HuH-7.5 (cell line): ENCODE data around the gene MTHFD1.

ENCODE experiments used
- DNase-seq: peaks from one replicate; pipeline ENCODE4 v3.0.0; 2011; ENCODE audit warnings: low spot score

Gene MTHFD1

DNA sequence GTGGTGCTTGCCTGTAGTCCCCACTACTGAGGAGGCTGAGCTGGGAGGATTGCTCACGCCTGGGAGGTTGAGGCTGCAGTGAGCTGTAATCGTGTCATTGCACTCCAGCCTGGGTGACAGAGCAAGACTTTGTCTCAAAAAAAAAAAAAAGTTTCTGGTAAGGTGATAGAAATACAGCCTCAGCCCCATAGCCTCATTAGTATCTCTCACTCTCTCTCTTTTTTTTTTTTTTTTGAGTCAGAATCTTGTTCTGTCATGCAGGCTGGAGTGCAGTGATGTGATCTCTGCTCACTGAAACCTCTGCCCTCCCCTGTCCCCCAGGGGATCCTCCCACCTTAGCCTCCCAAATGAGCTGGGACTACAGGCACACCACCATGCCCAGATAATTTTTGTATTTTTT, 19.2 kb downstream of the MTHFD1 start:
- DNase-seq: no peak

GRCh38 chr14:64409126-64409920, 21.2 kb downstream of the MTHFD1 start:
- DNase-seq: no peak

DNA sequence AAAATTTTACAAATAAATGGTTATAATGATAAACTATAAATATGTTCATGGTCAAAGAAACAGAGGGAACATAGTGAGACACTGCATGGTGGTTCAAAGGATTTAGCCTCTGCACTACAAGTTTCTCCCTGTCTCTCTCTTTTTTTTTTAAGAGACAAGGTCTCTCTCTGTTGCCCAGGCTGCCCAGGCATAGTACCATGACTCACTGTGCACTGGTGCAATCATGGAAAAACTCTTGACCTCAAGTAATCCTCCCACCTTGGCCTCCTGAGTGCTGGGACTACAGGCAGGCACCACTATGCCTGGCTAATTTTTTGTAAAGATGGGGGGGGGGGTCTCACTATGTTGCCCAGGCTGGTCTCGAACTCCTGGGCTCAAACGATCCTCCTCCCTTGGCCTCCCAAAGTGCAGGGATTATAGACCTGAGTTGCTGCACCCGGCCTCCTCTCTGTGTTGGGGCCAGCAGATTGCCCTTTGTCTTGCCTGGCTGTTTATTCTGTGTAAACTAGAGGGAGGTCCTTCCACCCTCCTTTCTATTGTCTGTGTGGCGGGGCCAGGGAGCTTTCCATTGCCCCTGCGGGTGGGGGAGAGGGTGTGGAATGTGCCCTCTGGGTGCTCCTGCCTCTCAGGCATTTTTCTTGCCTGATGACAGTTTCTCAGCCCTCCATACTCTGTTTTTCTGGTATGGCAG, 22.1 kb downstream of the MTHFD1 start:
- DNase-seq: no peak

DNA sequence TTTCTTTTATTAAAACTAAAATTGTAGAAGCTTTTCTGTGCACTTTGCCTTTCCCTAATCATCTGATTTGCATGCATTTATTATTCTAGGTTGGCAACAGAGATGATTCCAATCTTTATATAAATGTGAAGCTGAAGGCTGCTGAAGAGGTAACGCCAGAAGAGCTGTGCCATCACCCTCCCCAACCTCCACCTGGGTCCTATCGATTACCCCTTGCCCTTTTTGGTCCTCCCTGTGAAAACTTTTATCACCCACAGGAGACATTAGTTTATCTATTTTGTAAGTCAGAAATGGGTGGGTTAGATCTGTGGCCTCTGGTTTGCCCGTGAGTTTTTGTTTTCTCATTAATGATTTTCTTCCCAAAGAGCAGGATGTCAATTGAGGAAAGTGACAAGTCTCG, 22.8 kb downstream of the MTHFD1 start:
- no peak for DNase-seq

DNA sequence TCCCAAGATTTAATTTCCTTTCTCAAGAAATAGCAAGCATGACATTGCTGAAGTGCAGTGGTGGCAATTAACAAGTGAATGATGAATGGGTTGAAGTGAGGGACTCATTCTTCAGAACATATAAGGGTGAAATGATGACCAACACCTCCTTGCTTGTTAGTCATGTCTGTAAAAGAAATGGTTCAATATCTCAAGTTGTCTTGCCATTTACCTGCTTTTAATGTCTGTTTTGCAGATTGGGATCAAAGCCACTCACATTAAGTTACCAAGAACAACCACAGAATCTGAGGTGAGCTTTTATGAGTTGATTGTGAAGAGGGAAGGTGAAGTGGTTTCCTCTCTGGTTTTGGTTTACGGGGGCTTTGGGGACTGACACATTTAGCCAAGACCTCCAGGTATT, 24.1 kb downstream of the MTHFD1 start:
- no peak for DNase-seq

DNA sequence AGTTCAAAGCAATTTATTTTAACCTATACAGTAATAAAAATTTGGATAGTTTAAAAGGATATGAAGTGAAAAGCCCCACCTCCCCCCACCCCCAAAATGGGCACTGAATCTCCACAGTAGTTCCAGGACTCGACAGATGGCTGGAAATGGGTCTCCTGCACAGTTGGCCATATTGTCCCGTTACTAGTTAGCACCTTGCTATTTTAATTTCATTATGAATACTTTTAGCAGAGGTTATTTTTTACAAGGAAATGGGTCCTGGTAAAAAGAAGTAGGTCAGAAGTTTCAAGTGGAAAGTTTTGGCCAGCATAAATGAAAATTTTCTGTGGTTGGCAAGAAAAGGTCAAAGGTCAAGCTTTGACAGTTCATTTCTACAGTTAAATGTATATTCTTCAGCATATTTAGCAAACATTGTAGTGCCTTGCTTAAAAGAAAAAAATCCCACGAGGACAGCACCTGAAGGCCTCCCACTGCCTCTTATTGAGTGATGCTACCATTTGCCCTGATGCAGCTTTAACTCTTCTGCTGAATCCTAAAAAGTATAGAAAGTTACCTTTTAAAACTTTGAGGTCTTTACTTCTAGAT, 28.3 kb downstream of the MTHFD1 start:
- no peak for DNase-seq

GRCh38 chr14:64417055-64417770, 29.1 kb downstream of the MTHFD1 start:
- no peak for DNase-seq

GRCh38 chr14:64417771-64418125, 29.6 kb downstream of the MTHFD1 start:
- DNase-seq: no peak

DNA sequence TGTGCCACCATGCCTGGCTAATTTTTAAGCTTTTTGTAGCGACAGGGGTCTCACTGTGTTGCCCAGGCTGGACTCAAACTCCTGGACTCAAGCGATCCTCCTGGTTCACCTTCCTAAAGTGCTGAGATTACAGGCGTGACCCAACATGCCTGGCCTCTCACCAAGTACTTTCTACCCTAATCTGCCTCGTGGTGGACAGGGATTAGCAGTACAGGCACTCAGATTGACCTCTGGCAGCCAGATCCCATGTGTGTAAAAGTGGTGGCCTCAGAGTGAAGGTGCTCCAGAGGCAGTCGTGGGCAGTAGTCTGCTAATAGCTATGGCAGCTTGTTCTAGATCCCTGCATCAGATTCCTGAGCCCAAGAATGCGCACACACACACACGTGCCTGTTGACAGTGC, 30.9 kb downstream of the MTHFD1 start:
- DNase-seq: no peak

DNA sequence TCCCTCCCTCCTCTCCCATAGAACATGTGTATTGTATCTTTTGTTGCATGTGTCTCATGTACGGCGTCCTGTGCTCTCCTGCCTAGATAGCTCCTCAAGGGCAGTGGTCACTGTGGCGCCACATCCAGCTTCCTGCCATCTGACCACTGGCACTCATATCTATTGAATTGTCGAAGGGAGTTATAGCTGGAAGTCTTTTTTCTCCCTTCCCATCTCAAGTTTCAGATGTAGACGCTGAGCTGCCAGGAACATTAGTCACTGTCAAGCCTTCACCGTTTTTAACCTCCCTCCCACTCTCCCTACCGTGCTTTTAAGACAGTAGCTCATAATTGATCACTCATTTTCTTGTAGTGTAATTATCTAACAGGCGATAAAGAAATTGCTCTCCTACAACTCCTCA, 33.0 kb downstream of the MTHFD1 start:
- no peak for DNase-seq

- no peak for DNase-seq
These were observed 33.9 kb downstream of the MTHFD1 start for GRCh38 chr14:64422005-64422404.

- no peak for DNase-seq
These were observed 34.6 kb downstream of the MTHFD1 start for GRCh38 chr14:64422756-64423155.

DNA sequence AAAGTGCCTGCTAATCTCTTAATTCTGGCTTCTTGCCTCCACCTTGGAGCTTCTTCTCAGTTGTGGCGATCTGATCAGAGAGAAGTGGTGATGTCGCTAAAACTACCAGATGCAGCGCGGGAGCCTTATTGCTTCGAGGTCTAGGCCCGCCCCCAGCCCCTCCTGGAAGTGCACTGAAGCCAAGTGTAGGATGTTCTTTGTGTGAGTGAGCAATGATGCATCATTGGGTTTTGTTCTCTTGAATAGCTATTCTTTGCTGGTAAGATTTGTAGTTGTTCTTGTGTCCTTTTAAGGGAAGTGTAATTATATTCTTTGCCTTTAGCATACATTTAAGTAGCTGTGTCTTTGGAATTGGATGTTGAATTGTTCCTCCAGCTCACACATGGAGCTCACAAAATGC, 35.8 kb downstream of the MTHFD1 start:
- no peak for DNase-seq

DNA sequence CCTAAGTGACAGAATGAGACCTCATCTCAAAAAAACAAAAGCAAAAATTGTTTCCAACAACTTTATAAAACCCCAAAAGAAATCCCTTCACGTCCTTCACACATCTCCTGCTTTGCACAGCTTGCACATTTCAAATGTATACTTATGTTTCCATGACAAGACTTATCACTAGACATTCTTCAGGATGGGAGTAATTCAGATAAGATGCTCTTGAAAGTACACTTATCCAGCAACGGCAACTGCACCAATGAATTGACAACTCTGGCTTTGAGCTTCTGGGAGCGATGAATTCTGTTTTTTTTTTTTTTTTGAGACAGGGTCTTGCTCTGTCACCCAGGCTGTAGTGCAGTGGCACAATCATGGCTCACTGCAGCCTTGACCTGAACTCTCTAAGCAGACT, 46.4 kb downstream of the MTHFD1 start:
- no peak for DNase-seq

GRCh38 chr14:64438181-64438841, 50.2 kb downstream of the MTHFD1 start:
- no peak for DNase-seq

- DNase-seq: no peak
These were observed 51.0 kb downstream of the MTHFD1 start for GRCh38 chr14:64439141-64439540.

GRCh38 chr14:64440494-64440893, 52.3 kb downstream of the MTHFD1 start:
- no peak for DNase-seq

GRCh38 chr14:64442300-64442988, 54.3 kb downstream of the MTHFD1 start:
- no peak for DNase-seq

- DNase-seq: no peak
These were observed 56.0 kb downstream of the MTHFD1 start for GRCh38 chr14:64444140-64444539.

- DNase-seq: no peak
These were observed 57.1 kb downstream of the MTHFD1 start for GRCh38 chr14:64444984-64445845.
